ENCODE data around the gene MAPK11.

The MAPK11 gene

GRCh38 chr22:50249341-50250248 is 20.6 kb downstream of the MAPK11 start:
- TF ChIP-seq CTCF (IDR thresholded peaks at IDR 0.05; ENCODE audit: low read depth, low read length, missing control alignments): no peak
- DNase-seq (ENCODE audit: extremely low read depth, low read depth): no peak
- peak overlapping the region; percentile 74 for H3K4me3 ChIP-seq (replicated peaks; ENCODE audit: low read depth, low read length)

- TF ChIP-seq CTCF (IDR thresholded peaks at IDR 0.05; ENCODE audit: low read depth, low read length, missing control alignments): no peak
- H3K4me3 ChIP-seq (replicated peaks; ENCODE audit: low read depth, low read length): no peak overlapping the region
- no peak for DNase-seq (ENCODE audit: extremely low read depth, low read depth)
Measured at GRCh38 chr22:50248196-50249081, 21.7 kb downstream of the MAPK11 start.

GRCh38 chr22:50247748-50248147 is 22.4 kb downstream of the MAPK11 start:
- DNase-seq (ENCODE audit: extremely low read depth, low read depth): no peak
- TF ChIP-seq CTCF (IDR thresholded peaks at IDR 0.05; ENCODE audit: low read depth, low read length, missing control alignments): no peak
- no peak overlapping the region for H3K4me3 ChIP-seq (replicated peaks; ENCODE audit: low read depth, low read length)

GRCh38 chr22:50246242-50247175 is 23.7 kb downstream of the MAPK11 start:
- TF ChIP-seq CTCF (IDR thresholded peaks at IDR 0.05; ENCODE audit: low read depth, low read length, missing control alignments): no peak
- no peak for DNase-seq (ENCODE audit: extremely low read depth, low read depth)
- H3K4me3 ChIP-seq (replicated peaks; ENCODE audit: low read depth, low read length): peak overlapping the region; percentile 95

GRCh38 chr22:50245214-50246072 is 24.7 kb downstream of the MAPK11 start:
- TF ChIP-seq CTCF (IDR thresholded peaks at IDR 0.05; ENCODE audit: low read depth, low read length, missing control alignments): no peak
- DNase-seq (ENCODE audit: extremely low read depth, low read depth): no peak
- H3K4me3 ChIP-seq (replicated peaks; ENCODE audit: low read depth, low read length): peak overlapping the region; percentile 95

Measured in HFF-Myc (cell line).